Neural crest cell (in vitro differentiated cells): Measurements from ENCODE around the gene HECW1. TPM values are rescaled to one million over a fixed set of nuclear protein-coding genes. Genes with fewer than 3 reads are reported as not detected.

ENCODE experiments used
- DNase-seq: peaks from one replicate; pipeline ENCODE4 v3.0.0; 2021; ENCODE audit warnings: low read depth, mixed read lengths, low spot score
- H3K27ac Mint-ChIP-seq: one replicate; pipeline ENCODE4 v1.8.0; 2021; ENCODE audit warnings: mild to moderate bottlenecking, mixed read lengths; ENCODE audit not compliant: unreplicated experiment
- H3K27me3 Mint-ChIP-seq: 2 replicates; pipeline ENCODE4 v1.8.0; 2021; ENCODE audit warnings: low read depth, mild to moderate bottlenecking, mixed read lengths
- H3K36me3 Mint-ChIP-seq: 2 replicates; pipeline ENCODE4 v1.8.0; 2021; ENCODE audit warnings: low read depth, mild to moderate bottlenecking, mixed read lengths
- H3K4me1 Mint-ChIP-seq: 2 replicates; pipeline ENCODE4 v1.8.0; 2021; ENCODE audit warnings: mixed read lengths
- H3K4me3 Mint-ChIP-seq: one replicate; pipeline ENCODE4 v1.8.0; 2021; ENCODE audit warnings: mild to moderate bottlenecking, mixed read lengths
- H3K9me3 Mint-ChIP-seq: 2 replicates; pipeline ENCODE4 v1.8.0; 2021; ENCODE audit warnings: mixed read lengths
- total RNA-seq: library from RNA; stranded (reverse); gene quantifications from 2 replicates; pipeline ENCODE4 v1.2.1, GENCODE V29; 2021
- TF ChIP-seq, protein P1 (sequence below): fragments of 200-600 bp; sonication (generic); conservative IDR thresholded peaks from 2 replicates; pipeline ENCODE4 v1.5.0; 2021; ENCODE audit warnings: antibody characterized with exemption, mild to moderate bottlenecking

Gene HECW1
- total RNA-seq, 1 donor from 2014 or later = 3.6 TPM

DNA sequence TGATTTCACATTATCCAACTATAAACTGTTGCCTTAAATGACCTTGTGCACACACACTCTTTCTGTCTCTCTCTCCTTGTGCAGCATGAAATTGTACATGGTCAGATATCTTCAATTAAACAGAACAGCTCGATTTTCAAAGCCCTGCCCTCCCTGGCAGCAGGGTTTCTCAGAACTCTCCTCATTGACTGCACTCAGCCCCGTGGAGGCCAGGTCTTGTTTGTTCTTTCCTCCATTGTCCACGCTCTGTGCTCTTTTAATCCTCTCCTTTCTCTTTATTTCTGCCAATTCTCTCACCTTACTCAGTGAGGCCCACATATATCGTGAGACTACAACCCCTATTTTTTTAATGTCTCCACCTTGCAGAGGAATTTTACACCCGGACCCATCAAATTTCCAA is 294.5 kb downstream of the HECW1 start:
- Mint-ChIP-seq H3K4me3 (no peak overlapping the region), H3K27ac (no peak overlapping the region), H3K36me3 (no peaks in the 10 kb centered on the region), H3K9me3 (no peaks in the 10 kb centered on the region), H3K4me1 (peaks cover 4% of the 10 kb centered on the region), H3K27me3 (no peaks in the 10 kb centered on the region)
- TF ChIP-seq, protein P1, sequence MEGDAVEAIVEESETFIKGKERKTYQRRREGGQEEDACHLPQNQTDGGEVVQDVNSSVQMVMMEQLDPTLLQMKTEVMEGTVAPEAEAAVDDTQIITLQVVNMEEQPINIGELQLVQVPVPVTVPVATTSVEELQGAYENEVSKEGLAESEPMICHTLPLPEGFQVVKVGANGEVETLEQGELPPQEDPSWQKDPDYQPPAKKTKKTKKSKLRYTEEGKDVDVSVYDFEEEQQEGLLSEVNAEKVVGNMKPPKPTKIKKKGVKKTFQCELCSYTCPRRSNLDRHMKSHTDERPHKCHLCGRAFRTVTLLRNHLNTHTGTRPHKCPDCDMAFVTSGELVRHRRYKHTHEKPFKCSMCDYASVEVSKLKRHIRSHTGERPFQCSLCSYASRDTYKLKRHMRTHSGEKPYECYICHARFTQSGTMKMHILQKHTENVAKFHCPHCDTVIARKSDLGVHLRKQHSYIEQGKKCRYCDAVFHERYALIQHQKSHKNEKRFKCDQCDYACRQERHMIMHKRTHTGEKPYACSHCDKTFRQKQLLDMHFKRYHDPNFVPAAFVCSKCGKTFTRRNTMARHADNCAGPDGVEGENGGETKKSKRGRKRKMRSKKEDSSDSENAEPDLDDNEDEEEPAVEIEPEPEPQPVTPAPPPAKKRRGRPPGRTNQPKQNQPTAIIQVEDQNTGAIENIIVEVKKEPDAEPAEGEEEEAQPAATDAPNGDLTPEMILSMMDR = no peak
- no peak for DNase-seq

DNA sequence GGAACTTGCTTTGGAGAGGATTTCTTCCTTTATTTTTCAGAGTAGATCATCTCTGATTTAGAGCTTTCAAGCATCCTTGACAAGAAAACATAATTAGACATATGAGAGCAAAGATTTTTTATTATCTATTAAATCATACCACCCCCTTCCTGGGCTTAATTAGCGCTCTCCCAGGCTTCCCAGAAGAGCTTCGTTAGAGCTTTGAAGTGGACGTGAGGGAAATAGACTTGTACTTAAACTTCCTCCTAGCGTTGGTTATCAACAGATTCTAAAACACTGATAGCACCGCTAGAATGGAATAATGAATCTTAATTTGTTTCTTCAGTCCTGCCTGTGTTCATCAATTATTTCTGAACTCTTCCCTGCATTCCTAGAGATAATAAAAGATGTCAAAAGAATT is 296.5 kb downstream of the HECW1 start:
- Mint-ChIP-seq H3K27ac (no peak overlapping the region), H3K9me3 (no peaks in the 10 kb centered on the region), H3K4me3 (no peak overlapping the region), H3K36me3 (no peaks in the 10 kb centered on the region), H3K27me3 (no peaks in the 10 kb centered on the region), H3K4me1 (peaks cover 4% of the 10 kb centered on the region)
- DNase-seq = no peak
- TF ChIP-seq, protein P1 = no peak

DNA sequence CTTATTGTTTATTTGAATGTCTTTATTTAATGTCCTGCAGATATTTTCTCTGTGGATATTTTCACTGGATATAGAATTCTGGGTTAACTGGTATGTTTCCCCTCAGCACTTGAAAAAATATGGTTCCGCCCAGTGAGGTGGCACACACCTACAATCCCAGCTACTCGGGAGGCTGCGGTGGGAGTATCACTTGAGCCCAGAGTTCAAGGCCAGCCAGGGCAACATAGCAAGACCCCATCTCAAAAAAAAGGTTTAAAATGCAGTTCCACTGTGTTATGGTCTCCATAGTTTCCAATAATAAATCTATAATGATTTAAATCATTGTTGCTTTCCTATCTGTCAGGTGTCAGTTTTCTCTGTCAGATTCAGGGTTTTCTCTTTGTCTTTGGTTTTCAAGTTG is 305.0 kb downstream of the HECW1 start:
- no peaks in the 10 kb centered on the region for H3K27me3 Mint-ChIP-seq
- H3K36me3 Mint-ChIP-seq = peaks cover 2% of the 10 kb centered on the region
- no peak overlapping the region for H3K27ac Mint-ChIP-seq
- TF ChIP-seq, protein P1 = no peak
- DNase-seq = no peak
- H3K9me3 Mint-ChIP-seq = peaks cover 2% of the 10 kb centered on the region
- H3K4me3 Mint-ChIP-seq = no peak overlapping the region
- H3K4me1 Mint-ChIP-seq = no peaks in the 10 kb centered on the region

DNA sequence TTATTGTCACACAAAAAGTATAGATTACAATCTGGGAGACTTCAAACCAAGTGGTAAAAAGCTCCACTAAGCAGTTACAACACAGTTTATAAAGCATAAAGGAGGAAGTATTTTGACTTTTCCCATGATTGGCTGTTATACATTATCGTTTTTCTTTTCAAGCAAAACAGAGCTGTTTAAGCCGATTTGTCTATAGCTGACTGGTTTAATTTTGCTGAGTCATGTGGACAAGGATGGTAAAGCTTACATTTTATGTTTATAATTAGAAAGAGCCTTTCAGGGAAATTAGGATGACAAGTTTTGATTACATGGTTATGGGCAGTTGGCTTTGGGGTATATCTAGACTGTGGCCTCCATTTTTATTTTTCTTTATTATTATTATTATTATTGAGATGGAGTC is 318.0 kb downstream of the HECW1 start:
- TF ChIP-seq, protein P1 = no peak
- H3K36me3 Mint-ChIP-seq = no peaks in the 10 kb centered on the region
- no peak overlapping the region for H3K27ac Mint-ChIP-seq
- no peaks in the 10 kb centered on the region for H3K27me3 Mint-ChIP-seq
- H3K9me3 Mint-ChIP-seq = peaks cover 9% of the 10 kb centered on the region
- no peak for DNase-seq
- no peak overlapping the region for H3K4me3 Mint-ChIP-seq
- peaks cover 5% of the 10 kb centered on the region for H3K4me1 Mint-ChIP-seq

DNA sequence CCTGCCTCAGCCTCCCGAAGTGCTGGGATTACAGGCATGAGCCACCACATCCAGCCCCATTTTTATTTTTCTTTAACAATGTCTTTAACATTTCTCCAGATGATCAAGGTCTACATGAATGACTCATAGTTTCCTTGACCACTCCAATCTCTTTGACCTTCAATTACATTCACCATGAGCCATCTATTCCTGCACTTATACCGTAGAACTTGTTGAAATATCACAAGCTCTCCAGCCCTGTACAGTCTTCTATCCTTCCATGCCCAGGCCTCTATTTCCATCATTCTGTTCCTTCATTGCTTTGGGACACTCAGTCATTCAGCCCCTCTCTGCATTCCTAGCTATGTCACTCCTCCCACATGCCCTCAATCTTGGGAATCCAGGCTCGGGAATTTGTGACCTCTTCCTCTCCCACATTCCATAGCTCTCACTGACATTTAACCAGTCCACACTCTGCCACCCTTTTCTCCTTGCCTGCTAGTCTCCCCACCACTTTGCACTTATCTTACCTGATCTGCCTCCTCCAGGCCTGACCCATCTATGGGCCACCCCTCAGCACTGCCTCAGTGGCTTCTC is 318.7 kb downstream of the HECW1 start:
- Mint-ChIP-seq H3K36me3 (no peaks in the 10 kb centered on the region), H3K9me3 (peaks cover 9% of the 10 kb centered on the region), H3K27ac (no peak overlapping the region), H3K4me1 (peaks cover 5% of the 10 kb centered on the region), H3K27me3 (no peaks in the 10 kb centered on the region), H3K4me3 (no peak overlapping the region)
- TF ChIP-seq, protein P1 = no peak
- no peak for DNase-seq
